GM23248 (cell line): ENCODE results near the gene IFI27.

Experiments
- EZH2 ChIP-seq: fragments of 200-600 bp; sonication (generic); IDR thresholded peaks from 2 replicates; pipeline ENCODE4 v1.6.1; 2018; ENCODE audit warnings: antibody characterized with exemption, mild to moderate bottlenecking; ENCODE audit not compliant: insufficient read depth, poor library complexity, severe bottlenecking
- EZH2phosphoT487 ChIP-seq: fragments of 200-600 bp; sonication (generic); IDR thresholded peaks from 2 replicates; pipeline ENCODE4 v1.6.1; 2018; ENCODE audit warnings: antibody characterized with exemption, moderate library complexity, mild to moderate bottlenecking, low read depth; ENCODE audit not compliant: insufficient read depth

- TF ChIP-seq EZH2 = no peak
- no peak for TF ChIP-seq EZH2phosphoT487
Measured at GRCh38 chr14:94121485-94121884, 10.9 kb downstream of the IFI27 start.
